HepG2 (cell line): ENCODE measurements around the gene OCLN. TPM values are rescaled to one million over a fixed set of nuclear protein-coding genes. Genes with fewer than 3 reads are reported as not detected.

ENCODE experiments used
- ATAC-seq: fragments of 200-7000 bp; cut with Tn5 transposase; 3 replicates; pipeline ENCODE4 v1.9.1; 2020; ENCODE audit warnings: mild to moderate bottlenecking, moderate library complexity
- BruUV-seq: library from RNA; stranded (reverse); fragments of 400-500 nt; replicated peaks from 2 replicates; lab custom pipeline; 2021; lab: Mats Ljungman, UMichigan
- CTCF ChIA-PET: fragments of 300-600 bp; formaldehyde crosslinking; extraction: SDS; loops from one replicate; lab custom pipeline; 2021; ENCODE audit warnings: low total read pairs, inconsistent platforms, low intra/inter-chr PET ratio; lab: Yijun Ruan, JAX
- POLR2A ChIA-PET: fragments of 350-600 bp; sonication (Branson Sonifier 250); formaldehyde crosslinking; loops from one replicate; lab custom pipeline; 2020; ENCODE audit warnings: antibody characterized with exemption, inconsistent platforms; lab: Yijun Ruan, JAX
- DNase-seq: peaks from one replicate; pipeline ENCODE4 v3.0.0-alpha.2; 2015; ENCODE audit warnings: low spot score
- FAIRE-seq: peaks from 3 replicates; lab custom pipeline; 2011; peaks lifted over from hg19 to GRCh38; lab: Jason Lieb, UNC
- H2AFZ ChIP-seq: one replicate; pipeline ENCODE4 v1.6.1; 2011; ENCODE audit warnings: low read length, inconsistent platforms
- H3K27ac ChIP-seq: fragments of 300-600 bp; 3 replicates; pipeline ENCODE4 v1.8.0; 2011; ENCODE audit warnings: mixed run types, mild to moderate bottlenecking, mixed read lengths, low read length, inconsistent platforms; ENCODE audit not compliant: insufficient read depth; ENCODE audit errors: extremely low read length
- H3K27me3 ChIP-seq, 2 experiments: fragments of 200-600 bp in 1 of 2; 2 replicates in 1 of 2; 3 replicates in 1 of 2; pipeline versions ENCODE4 v1.6.0 to v1.8.0; 2011; ENCODE audit warnings: low read length in 2 of 2, mild to moderate bottlenecking in 2 of 2, moderate library complexity in 2 of 2, inconsistent platforms in 1 of 2; ENCODE audit not compliant: insufficient read depth in 2 of 2, control insufficient read depth in 1 of 2
- H3K36me3 ChIP-seq, 2 experiments: fragments of 200-600 bp in 1 of 2; replicated peaks in 1 of 2; 2 replicates in 1 of 2; 3 replicates in 1 of 2; pipeline versions ENCODE4 v1.5.1 to v1.8.0; 2011; ENCODE audit warnings: low read length in 2 of 2, inconsistent platforms in 1 of 2; ENCODE audit not compliant: insufficient read depth in 2 of 2, control insufficient read depth in 1 of 2
- H3K4me1 ChIP-seq: 2 replicates; pipeline ENCODE4 v1.5.1; 2012; ENCODE audit warnings: low read length, inconsistent platforms; ENCODE audit not compliant: insufficient read depth
- H3K4me2 ChIP-seq: 2 replicates; pipeline ENCODE4 v1.6.0; 2011; ENCODE audit warnings: low read depth, low read length, inconsistent platforms
- H3K4me3 ChIP-seq, 3 experiments: fragments of 200-600 bp in 1 of 3; sonication (generic), shearing (Covaris generic) in 1 of 3; replicated peaks in 1 of 3; 2 replicates each; pipeline ENCODE4 v1.5.1; 2011 to 2016; ENCODE audit warnings: low read length in 3 of 3, inconsistent platforms in 2 of 3, low read depth in 2 of 3, mild to moderate bottlenecking in 2 of 3, control low read depth in 1 of 3, mixed read lengths in 1 of 3; ENCODE audit not compliant: insufficient read depth in 1 of 3
- H3K79me2 ChIP-seq: one replicate; pipeline ENCODE4 v1.6.1; 2011; ENCODE audit warnings: low read length, inconsistent platforms; ENCODE audit not compliant: insufficient read depth
- H3K9ac ChIP-seq: 2 replicates; pipeline ENCODE4 v1.6.0; 2011; ENCODE audit warnings: mild to moderate bottlenecking, low read depth, low read length, inconsistent platforms; ENCODE audit not compliant: insufficient read depth
- H3K9me3 ChIP-seq: 2 replicates; pipeline ENCODE4 v1.5.1; 2012; ENCODE audit warnings: mild to moderate bottlenecking, low read length
- H4K20me1 ChIP-seq: 2 replicates; pipeline ENCODE4 v1.6.0; 2011; ENCODE audit warnings: inconsistent platforms, mild to moderate bottlenecking, low read length, moderate library complexity; ENCODE audit not compliant: insufficient read depth
- ATF1 ChIP-seq: IDR thresholded peaks from 2 replicates; pipeline ENCODE4 v1.6.1; 2016; ENCODE audit warnings: mild to moderate bottlenecking, control low read depth
- CEBPB ChIP-seq: IDR thresholded peaks from 2 replicates; pipeline ENCODE4 v1.6.1; 2011; ENCODE audit warnings: low read depth, low read length, improper control_type of control experiment, borderline replicate concordance
- HOXA9 ChIP-seq: sonication (generic); formaldehyde crosslinking; IDR thresholded peaks from 2 replicates; pipeline ENCODE4 v1.8.1; 2022; ENCODE audit warnings: missing genetic modification reagents, mild to moderate bottlenecking, moderate library complexity, borderline replicate concordance
- NFAT5 ChIP-seq: sonication (generic); formaldehyde crosslinking; IDR thresholded peaks from 2 replicates; pipeline ENCODE4 v1.4.0; 2020; ENCODE audit warnings: missing genetic modification reagents
- PAXIP1 ChIP-seq: sonication (generic); formaldehyde crosslinking; conservative IDR thresholded peaks from 2 replicates; pipeline ENCODE4 v1.4.0; 2020; ENCODE audit warnings: mild to moderate bottlenecking, missing genetic modification reagents, moderate library complexity
- SKI ChIP-seq: fragments of 450-650 bp; IDR thresholded peaks from one replicate; pipeline ENCODE4 v1.6.1; 2018; ENCODE audit warnings: mild to moderate bottlenecking; ENCODE audit not compliant: partially characterized antibody
- SMC3 ChIP-seq: IDR thresholded peaks from 2 replicates; pipeline ENCODE4 v1.6.1; 2011; ENCODE audit warnings: low read length, improper control_type of control experiment
- TCF12 ChIP-seq, 2 experiments: fragments of 450-650 bp in 1 of 2; sonication (generic) in 1 of 2; formaldehyde crosslinking in 1 of 2; IDR thresholded peaks; 2 replicates each; pipeline versions ENCODE4 v1.6.1 to v1.8.0; 2017 to 2022; ENCODE audit warnings: antibody characterized with exemption in 1 of 2, mild to moderate bottlenecking in 1 of 2, missing genetic modification reagents in 1 of 2, moderate library complexity in 1 of 2
- ZIK1 ChIP-seq: sonication (generic); formaldehyde crosslinking; IDR thresholded peaks from 2 replicates; pipeline ENCODE4 v1.5.0; 2020; ENCODE audit warnings: mild to moderate bottlenecking, low read depth, missing genetic modification reagents, borderline replicate concordance
- ZNF251 ChIP-seq: sonication (generic); formaldehyde crosslinking; IDR thresholded peaks from 2 replicates; pipeline ENCODE4 v1.9.0; 2021; ENCODE audit warnings: mild to moderate bottlenecking, missing genetic modification reagents
- ZNF446 ChIP-seq: sonication (generic); formaldehyde crosslinking; IDR thresholded peaks from 2 replicates; pipeline ENCODE4 v1.5.0; 2020; ENCODE audit warnings: mild to moderate bottlenecking, missing genetic modification reagents
- ZNF691 ChIP-seq: sonication (generic); formaldehyde crosslinking; IDR thresholded peaks from 2 replicates; pipeline ENCODE4 v1.4.0; 2020; ENCODE audit warnings: missing genetic modification reagents, low read depth, mild to moderate bottlenecking, borderline replicate concordance
- ZNF713 ChIP-seq: sonication (generic); formaldehyde crosslinking; IDR thresholded peaks from 2 replicates; pipeline ENCODE4 v1.4.0; 2020; ENCODE audit warnings: mild to moderate bottlenecking, missing genetic modification reagents
- ZNF879 ChIP-seq: sonication (generic); formaldehyde crosslinking; IDR thresholded peaks from 2 replicates; pipeline ENCODE4 v1.8.1; 2023; ENCODE audit warnings: missing genetic modification reagents
- WGBS: methylation state at CpG from one replicate; pipeline ENCODE4 v1.1.6; 2017; ENCODE audit warnings: low lambda C conversion rate; 5-methylcytosine and 5-hydroxymethylcytosine counted together
- in situ Hi-C: cut with HindIII; loops from 2 replicates; pipeline ENCODE4 v1.10.0; 2017; ENCODE audit warnings: low pct_unique_long_range_greater_than_20kb; ENCODE audit not compliant: extremely low pct_ligation_motif_present
- intact Hi-C: fragments of 100-400 bp; cut with micrococcal nuclease; formaldehyde crosslinking; loops from one replicate; pipeline ENCODE4 v1.10.0; 2022; ENCODE audit not compliant: unreplicated experiment
- polyA plus RNA-seq, 8 experiments: library from polyadenylated mRNA; depleted of rRNA in 3 of 8; stranded (reverse) in 7 of 8; unstranded in 1 of 8; fragments of >200 nt; fragmentation: Illumina TruSeq in 4 of 8; extraction: Trizol in 4 of 8; gene quantifications; 2 replicates each; pipeline versions ENCODE4 v1.2.1 to v1.2.3, GENCODE V29; 2011 to 2016; ENCODE audit warnings: low read depth in 4 of 8, missing spikeins in 1 of 8, mixed read lengths in 1 of 8; ENCODE audit not compliant: insufficient read depth in 1 of 8
- total RNA-seq, 5 experiments: library from RNA; depleted of rRNA; stranded (reverse); fragments of >200 nt; fragmentation: Illumina TruSeq; extraction: Trizol; gene quantifications; 2 replicates each; pipeline ENCODE4 v1.2.3, GENCODE V29; 2016; ENCODE audit warnings: low read depth in 1 of 5

OCLN gene
- total and polyA plus RNA-seq, 2 of the 13 experiments (the other 11 are each of a cell fraction or from before 2014, with no cell fraction given): 24.1 to 34.8 TPM

GRCh38 chr5:69522035-69522434, 29.4 kb downstream of the OCLN start:
- WGBS: 85% methylated on average over 3 of the region's 3 CpGs
- no peak overlapping the region for H3K27ac ChIP-seq
- no peak for ATAC-seq

More at GRCh38 chr5:69522035-69522434, 29.4 kb downstream of the OCLN start:
- POLR2A ChIA-PET: no interaction called here
- peaks cover 6% of the 10 kb centered on the region for H3K79me2 ChIP-seq
- no peak overlapping the region for H3K9ac ChIP-seq
- H3K4me2 ChIP-seq: no peak overlapping the region
- no peaks in the 10 kb centered on the region for H3K9me3 ChIP-seq
- in situ Hi-C loops (no loop called here), intact Hi-C loops (no loop called here)
- DNase-seq: no peak
- BruUV-seq: no TSS peak
- CTCF ChIA-PET: no interaction called here
- H3K4me3 ChIP-seq: no peak overlapping the region
- no peaks in the 10 kb centered on the region for H3K27me3 ChIP-seq
- no peak overlapping the region for H2AFZ ChIP-seq
- peaks cover 29% of the 10 kb centered on the region for H3K4me1 ChIP-seq
- H4K20me1 ChIP-seq: no peaks in the 10 kb centered on the region
- peaks cover 0 to 8% of the 10 kb centered on the region in 2 experiments; a peak in 2 of 5 replicates for H3K36me3 ChIP-seq
- no peak for FAIRE-seq
- TF ChIP-seq HOXA9: no peak
- TF ChIP-seq SKI: no peak
- TF ChIP-seq ZNF713: no peak
- TF ChIP-seq ZNF879 (CRISPR knock-in tag): no peak
- no peak for TF ChIP-seq CEBPB
- TF ChIP-seq TCF12 (IDR thresholded peaks at IDR 0.05): no peak
- TF ChIP-seq TCF12 (CRISPR knock-in tag; IDR thresholded peaks at IDR 0.05): no peak
- TF ChIP-seq ATF1 (CRISPR knock-in tag): no peak
- no peak for TF ChIP-seq SMC3
- TF ChIP-seq ZNF691 (CRISPR knock-in tag): no peak
- no peak for TF ChIP-seq ZIK1 (CRISPR knock-in tag)
- TF ChIP-seq ZNF251 (CRISPR knock-in tag): no peak
- no peak for TF ChIP-seq ZNF446 (CRISPR knock-in tag)
- no peak for TF ChIP-seq NFAT5 (CRISPR knock-in tag)
- no peak for TF ChIP-seq PAXIP1 (CRISPR knock-in tag)
- TF ChIP-seq, all 625 proteins: peak for 0
